Measurements from ENCODE around the gene SPACA7.

SPACA7 gene

GRCh38 chr13:112376050-112376681, at the start of gene SPACA7:
Gene SPACA7, plus strand, starts transcription at chr13:112376355. Its CDS starts 31 bp downstream, at chr13:112376386.
- DNase-seq (ENCODE audit: extremely low spot score, insufficient read length, low read depth): no peak
- FAIRE-seq: no peak

- DNase-seq (ENCODE audit: extremely low spot score, insufficient read length, low read depth) (no peak), FAIRE-seq (no peak)
These were observed 49.3 kb upstream of the SPACA7 start for GRCh38 chr13:112326821-112327370.

GRCh38 chr13:112328936-112329335, 47.2 kb upstream of the SPACA7 start:
- DNase-seq (ENCODE audit: extremely low spot score, insufficient read length, low read depth) (no peak), FAIRE-seq (no peak)

GRCh38 chr13:112329376-112329775, 46.8 kb upstream of the SPACA7 start:
- FAIRE-seq (no peak), DNase-seq (ENCODE audit: extremely low spot score, insufficient read length, low read depth) (no peak)

GRCh38 chr13:112330066-112330465, 46.1 kb upstream of the SPACA7 start:
- DNase-seq (ENCODE audit: extremely low spot score, insufficient read length, low read depth) (no peak), FAIRE-seq (no peak)

- FAIRE-seq: no peak
These were observed 45.4 kb upstream of the SPACA7 start for GRCh38 chr13:112330479-112331381.

GRCh38 chr13:112331675-112332074, 44.5 kb upstream of the SPACA7 start:
- no peak for DNase-seq (ENCODE audit: extremely low spot score, insufficient read length, low read depth)
- FAIRE-seq: no peak

More at GRCh38 chr13:112330479-112331381, 45.4 kb upstream of the SPACA7 start:
- DNase-seq (ENCODE audit: extremely low spot score, insufficient read length, low read depth): no peak

- DNase-seq (ENCODE audit: extremely low spot score, insufficient read length, low read depth): no peak
- no peak for FAIRE-seq
These were observed 43.4 kb upstream of the SPACA7 start for GRCh38 chr13:112332727-112333126.

GRCh38 chr13:112333756-112334543, 42.2 kb upstream of the SPACA7 start:
- FAIRE-seq (no peak), DNase-seq (ENCODE audit: extremely low spot score, insufficient read length, low read depth) (no peak)

- FAIRE-seq (no peak), DNase-seq (ENCODE audit: extremely low spot score, insufficient read length, low read depth) (no peak)
These were observed 41.0 kb upstream of the SPACA7 start for GRCh38 chr13:112335135-112335534.

GRCh38 chr13:112341446-112341845, 34.7 kb upstream of the SPACA7 start:
- DNase-seq (ENCODE audit: extremely low spot score, insufficient read length, low read depth) (no peak), FAIRE-seq (no peak)

- DNase-seq (ENCODE audit: extremely low spot score, insufficient read length, low read depth): no peak
- FAIRE-seq: no peak
These were observed 34.0 kb upstream of the SPACA7 start for GRCh38 chr13:112341976-112342735.

GRCh38 chr13:112342841-112343361, 33.3 kb upstream of the SPACA7 start:
- FAIRE-seq (no peak), DNase-seq (ENCODE audit: extremely low spot score, insufficient read length, low read depth) (no peak)

GRCh38 chr13:112343591-112343990, 32.6 kb upstream of the SPACA7 start:
- FAIRE-seq: no peak
- no peak for DNase-seq (ENCODE audit: extremely low spot score, insufficient read length, low read depth)

- FAIRE-seq (no peak), DNase-seq (ENCODE audit: extremely low spot score, insufficient read length, low read depth) (no peak)
These were observed 30.4 kb upstream of the SPACA7 start for GRCh38 chr13:112345826-112346172.

- FAIRE-seq (no peak), DNase-seq (ENCODE audit: extremely low spot score, insufficient read length, low read depth) (no peak)
These were observed 29.8 kb upstream of the SPACA7 start for GRCh38 chr13:112346173-112346898.

- FAIRE-seq: no peak
- no peak for DNase-seq (ENCODE audit: extremely low spot score, insufficient read length, low read depth)
These were observed 29.3 kb upstream of the SPACA7 start for GRCh38 chr13:112346899-112347229.

GRCh38 chr13:112347986-112348385, 28.2 kb upstream of the SPACA7 start:
- FAIRE-seq: no peak
- no peak for DNase-seq (ENCODE audit: extremely low spot score, insufficient read length, low read depth)
